Stimulated activated memory B cell treated with anti-CD40 and anti-IgM and Interleukin-4, amounts not matched to agents 10 μg/mL and 1 μg/mL and 100 μg/mL, for 72 hours (primary cell): ENCODE data around the gene C19orf53.
A peak's percentile ranks its signal among the peaks of the same experiment; 100 is the strongest.

Source experiments
- ATAC-seq: fragments of 150-1000 bp; cut with Tn5 transposase; 2 replicates; pipeline ENCODE4 v1.10.0; 2021
- H3K27ac Mint-ChIP-seq: one replicate; pipeline ENCODE4 v1.8.0; 2022; ENCODE audit warnings: mild to moderate bottlenecking, mixed read lengths
- H3K27me3 Mint-ChIP-seq: one replicate; pipeline ENCODE4 v1.8.0; 2022; ENCODE audit warnings: mixed read lengths
- H3K36me3 Mint-ChIP-seq: one replicate; pipeline ENCODE4 v1.8.0; 2022; ENCODE audit warnings: mixed read lengths
- H3K4me1 Mint-ChIP-seq: one replicate; pipeline ENCODE4 v1.8.0; 2022; ENCODE audit warnings: mixed read lengths
- H3K4me3 Mint-ChIP-seq: one replicate; pipeline ENCODE4 v1.8.0; 2022; ENCODE audit warnings: mild to moderate bottlenecking, moderate library complexity, mixed read lengths
- H3K9me3 Mint-ChIP-seq: one replicate; pipeline ENCODE4 v1.8.0; 2022; ENCODE audit warnings: mixed read lengths

The C19orf53 gene

GRCh38 chr19:13756210-13756609, 18.0 kb upstream of the C19orf53 start:
- Mint-ChIP-seq H3K27me3 (no peaks in the 10 kb centered on the region), H3K36me3 (peaks cover 50% of the 10 kb centered on the region), H3K4me1 (peaks cover 4% of the 10 kb centered on the region), H3K4me3 (no peak overlapping the region), H3K9me3 (no peaks in the 10 kb centered on the region), H3K27ac (no peak overlapping the region)
- ATAC-seq = no peak

- Mint-ChIP-seq H3K36me3 (peaks cover 51% of the 10 kb centered on the region), H3K4me3 (no peak overlapping the region), H3K9me3 (no peaks in the 10 kb centered on the region), H3K27ac (no peak overlapping the region), H3K27me3 (no peaks in the 10 kb centered on the region), H3K4me1 (no peaks in the 10 kb centered on the region)
- ATAC-seq = no peak
These were observed 16.2 kb upstream of the C19orf53 start for GRCh38 chr19:13757805-13758772.

- Mint-ChIP-seq H3K4me3 (no peak overlapping the region), H3K27me3 (no peaks in the 10 kb centered on the region), H3K36me3 (peaks cover 49% of the 10 kb centered on the region), H3K27ac (no peak overlapping the region), H3K4me1 (peaks cover 6% of the 10 kb centered on the region), H3K9me3 (no peaks in the 10 kb centered on the region)
- no peak for ATAC-seq
These were observed 15.5 kb upstream of the C19orf53 start for GRCh38 chr19:13758795-13759194.

- no peaks in the 10 kb centered on the region for H3K27me3 Mint-ChIP-seq
- H3K4me1 Mint-ChIP-seq = peaks cover 24% of the 10 kb centered on the region
- peaks cover 33% of the 10 kb centered on the region for H3K36me3 Mint-ChIP-seq
- no peaks in the 10 kb centered on the region for H3K9me3 Mint-ChIP-seq
- no peak overlapping the region for H3K27ac Mint-ChIP-seq
- no peak overlapping the region for H3K4me3 Mint-ChIP-seq
- ATAC-seq = no peak
These were observed 12.8 kb upstream of the C19orf53 start for GRCh38 chr19:13761423-13761822.

GRCh38 chr19:13762635-13763235, 11.5 kb upstream of the C19orf53 start:
- H3K27me3 Mint-ChIP-seq = no peaks in the 10 kb centered on the region
- H3K4me3 Mint-ChIP-seq = no peak overlapping the region
- ATAC-seq = no peak
- H3K9me3 Mint-ChIP-seq = no peaks in the 10 kb centered on the region
- no peak overlapping the region for H3K27ac Mint-ChIP-seq
- H3K36me3 Mint-ChIP-seq = peaks cover 22% of the 10 kb centered on the region
- H3K4me1 Mint-ChIP-seq = peaks cover 26% of the 10 kb centered on the region

- Mint-ChIP-seq H3K27ac (peak overlapping the region; percentile 25), H3K4me3 (peak overlapping the region; percentile 59), H3K27me3 (no peaks in the 10 kb centered on the region), H3K36me3 (peaks cover 16% of the 10 kb centered on the region), H3K4me1 (peaks cover 26% of the 10 kb centered on the region), H3K9me3 (no peaks in the 10 kb centered on the region)
- no peak for ATAC-seq
These were observed 11.0 kb upstream of the C19orf53 start for GRCh38 chr19:13763265-13763664.

GRCh38 chr19:13764101-13764807, 10.0 kb upstream of the C19orf53 start, which contains the start of gene MRI1:
Gene MRI1 (plus strand): TSS chr19:13764522. CDS start chr19:13764589, 67 bp downstream.
- H3K4me3 Mint-ChIP-seq = peak within 1 kb of the TSS; percentile 81
- H3K4me1 Mint-ChIP-seq = peaks cover 26% of the 10 kb centered on the region
- H3K9me3 Mint-ChIP-seq = no peaks in the 10 kb centered on the region
- peak within 1 kb of the TSS; percentile 55 for H3K27ac Mint-ChIP-seq
- peak; percentile 83 for ATAC-seq
- no peaks in the 10 kb centered on the region for H3K27me3 Mint-ChIP-seq
- H3K36me3 Mint-ChIP-seq = peaks cover 7% of the 10 kb centered on the region

GRCh38 chr19:13764821-13765394, 9.3 kb upstream of the C19orf53 start:
- Mint-ChIP-seq H3K27me3 (no peaks in the 10 kb centered on the region), H3K27ac (peak overlapping the region; percentile 55)

GRCh38 chr19:13765395-13766094, 8.7 kb upstream of the C19orf53 start:
- Mint-ChIP-seq H3K4me1 (peaks cover 26% of the 10 kb centered on the region), H3K9me3 (no peaks in the 10 kb centered on the region), H3K27me3 (no peaks in the 10 kb centered on the region), H3K27ac (peak overlapping the region; percentile 55), H3K4me3 (peak overlapping the region; percentile 81), H3K36me3 (peaks cover 7% of the 10 kb centered on the region)
- ATAC-seq = no peak

More at GRCh38 chr19:13764821-13765394, 9.3 kb upstream of the C19orf53 start:
- peaks cover 26% of the 10 kb centered on the region for H3K4me1 Mint-ChIP-seq
- H3K36me3 Mint-ChIP-seq = peaks cover 7% of the 10 kb centered on the region
- H3K4me3 Mint-ChIP-seq = peak overlapping the region; percentile 81
- H3K9me3 Mint-ChIP-seq = no peaks in the 10 kb centered on the region
- ATAC-seq = peak; percentile 77

GRCh38 chr19:13766095-13766481, 8.2 kb upstream of the C19orf53 start:
- Mint-ChIP-seq H3K27me3 (no peaks in the 10 kb centered on the region), H3K36me3 (peaks cover 7% of the 10 kb centered on the region)

GRCh38 chr19:13768510-13768909, 5.7 kb upstream of the C19orf53 start:
- ATAC-seq = no peak

More at GRCh38 chr19:13766095-13766481, 8.2 kb upstream of the C19orf53 start:
- no peak overlapping the region for H3K4me3 Mint-ChIP-seq
- peaks cover 26% of the 10 kb centered on the region for H3K4me1 Mint-ChIP-seq
- ATAC-seq = no peak
- no peaks in the 10 kb centered on the region for H3K9me3 Mint-ChIP-seq
- H3K27ac Mint-ChIP-seq = peak overlapping the region; percentile 55

GRCh38 chr19:13770013-13770635, 4.1 kb upstream of the C19orf53 start:
- ATAC-seq = no peak
- Mint-ChIP-seq H3K4me3 (no peak overlapping the region), H3K27me3 (no peaks in the 10 kb centered on the region), H3K27ac (no peak overlapping the region), H3K36me3 (peaks cover 7% of the 10 kb centered on the region), H3K4me1 (peaks cover 27% of the 10 kb centered on the region), H3K9me3 (no peaks in the 10 kb centered on the region)

More at GRCh38 chr19:13768510-13768909, 5.7 kb upstream of the C19orf53 start:
- Mint-ChIP-seq H3K36me3 (peaks cover 7% of the 10 kb centered on the region), H3K27me3 (no peaks in the 10 kb centered on the region), H3K27ac (no peak overlapping the region), H3K4me3 (no peak overlapping the region), H3K9me3 (no peaks in the 10 kb centered on the region), H3K4me1 (peaks cover 23% of the 10 kb centered on the region)

GRCh38 chr19:13778398-13778797, 4.1 kb downstream of the C19orf53 start:
- ATAC-seq = no peak
- H3K36me3 Mint-ChIP-seq = peaks cover 23% of the 10 kb centered on the region
- no peaks in the 10 kb centered on the region for H3K27me3 Mint-ChIP-seq
- no peak overlapping the region for H3K4me3 Mint-ChIP-seq
- H3K9me3 Mint-ChIP-seq = no peaks in the 10 kb centered on the region
- peaks cover 37% of the 10 kb centered on the region for H3K4me1 Mint-ChIP-seq
- no peak overlapping the region for H3K27ac Mint-ChIP-seq

GRCh38 chr19:13778847-13779246, 4.6 kb downstream of the C19orf53 start:
- Mint-ChIP-seq H3K9me3 (no peaks in the 10 kb centered on the region), H3K36me3 (peaks cover 23% of the 10 kb centered on the region), H3K4me3 (no peak overlapping the region), H3K27ac (no peak overlapping the region), H3K4me1 (peaks cover 41% of the 10 kb centered on the region), H3K27me3 (no peaks in the 10 kb centered on the region)
- no peak for ATAC-seq
